Activated T-cell treated with anti-CD3 and anti-CD28 coated beads, Interleukin-2, amount 50 U/mL, for 1 hour (primary cell): Measurements from ENCODE around the gene SPACA7.
"Not testable (repeated sequence)": the region's sequence is repeated elsewhere in the genome, so short reads cannot be mapped to it uniquely, and the experiment has no call there.

Experiments
- DNase-seq: peaks from one replicate; pipeline ENCODE4 v3.0.0-alpha.2; 2020

The SPACA7 gene

GRCh38 chr13:112351825-112352224 is 24.3 kb upstream of the SPACA7 start:
- DNase-seq: no peak

- DNase-seq: no peak
These were observed 22.3 kb upstream of the SPACA7 start for GRCh38 chr13:112353856-112354255.

DNA sequence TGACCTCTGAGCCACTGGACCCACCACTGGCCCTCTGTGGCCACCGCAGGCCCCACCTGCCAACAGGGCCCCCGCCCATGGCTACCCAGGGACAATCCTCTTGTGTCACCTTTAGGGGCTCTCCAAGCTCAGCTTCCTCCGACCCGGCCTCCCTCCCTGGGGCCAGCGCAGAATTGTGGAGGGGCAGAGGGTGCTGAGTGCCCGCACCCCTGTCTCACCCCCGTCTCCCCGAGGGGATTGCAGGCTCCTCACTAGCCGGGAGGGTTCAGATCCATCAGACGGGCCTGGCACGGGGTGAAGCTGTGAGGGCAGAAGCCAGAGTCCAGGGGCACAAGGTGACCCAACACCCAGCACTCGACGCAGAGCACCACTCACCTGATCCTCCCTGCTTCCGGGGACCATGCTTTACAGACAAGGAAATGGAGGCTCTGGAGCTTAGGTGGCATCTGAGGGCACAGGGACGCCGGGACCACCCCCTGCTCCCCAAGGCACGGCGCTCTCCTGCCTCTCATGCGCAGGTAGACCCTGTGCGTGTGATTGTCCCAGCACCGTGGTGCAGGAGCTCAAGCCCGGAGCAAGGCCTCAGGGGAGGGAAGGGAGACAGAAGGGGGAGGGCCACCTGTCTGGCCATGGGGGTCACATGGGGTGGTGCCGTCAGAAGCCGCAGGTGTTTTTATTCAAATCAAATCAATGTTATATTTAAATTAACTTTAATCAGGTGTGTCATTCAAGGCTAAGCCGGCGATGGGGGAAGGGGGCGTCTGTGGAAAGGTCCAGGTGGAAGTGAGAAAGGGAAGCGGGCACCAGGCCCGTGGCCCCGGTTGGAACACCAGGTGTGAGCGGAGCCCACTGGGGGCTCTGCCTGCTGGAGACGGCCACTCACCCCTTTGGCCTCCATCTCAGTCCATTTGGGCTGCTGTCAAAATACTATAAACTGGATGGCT is 21.6 kb upstream of the SPACA7 start:
- DNase-seq: no peak

- no peak for DNase-seq
These were observed 20.8 kb upstream of the SPACA7 start for GRCh38 chr13:112355274-112355838.

GRCh38 chr13:112356190-112356589 is 20.0 kb upstream of the SPACA7 start:
- DNase-seq: no peak

DNA sequence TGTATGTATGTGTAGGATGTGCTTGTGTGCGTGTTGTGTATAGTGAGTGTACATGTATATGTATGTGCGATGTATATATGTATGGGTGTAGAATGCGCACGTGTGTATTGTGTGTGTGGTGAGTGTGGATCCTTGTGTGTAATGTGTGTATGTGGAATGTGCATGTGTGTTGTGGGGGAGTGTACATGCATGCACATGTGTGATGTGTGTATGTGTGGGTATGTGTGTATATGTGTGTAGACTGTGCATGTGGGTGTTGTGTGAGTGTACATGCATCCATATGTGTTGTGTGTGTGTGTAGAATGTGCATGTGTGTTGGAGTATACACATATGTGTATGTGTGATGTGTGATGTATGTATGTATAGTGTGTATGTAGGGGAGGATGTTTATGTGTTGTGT is 18.0 kb upstream of the SPACA7 start:
- DNase-seq: no peak

DNA sequence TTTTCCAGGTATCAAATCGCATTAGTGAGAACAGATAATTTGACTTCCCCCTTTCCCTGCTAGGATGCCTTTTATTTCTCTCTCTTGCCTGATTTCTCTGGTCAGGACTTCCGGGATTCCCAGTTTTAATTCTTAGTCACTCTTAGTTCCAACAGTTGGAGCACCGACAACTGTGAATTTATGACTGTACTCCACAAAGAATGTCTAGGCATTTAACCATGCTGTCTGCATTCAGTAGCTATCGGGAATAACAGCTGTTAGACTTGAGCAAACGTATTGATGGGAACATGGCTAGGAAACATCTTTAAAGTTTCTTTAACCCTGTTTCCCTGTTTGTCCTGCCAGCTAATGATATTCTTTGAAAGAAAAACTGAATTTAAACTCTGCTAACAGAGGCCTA is 14.1 kb upstream of the SPACA7 start:
- DNase-seq: no peak

GRCh38 chr13:112363867-112364528 is 12.2 kb upstream of the SPACA7 start:
- DNase-seq: no peak

DNA sequence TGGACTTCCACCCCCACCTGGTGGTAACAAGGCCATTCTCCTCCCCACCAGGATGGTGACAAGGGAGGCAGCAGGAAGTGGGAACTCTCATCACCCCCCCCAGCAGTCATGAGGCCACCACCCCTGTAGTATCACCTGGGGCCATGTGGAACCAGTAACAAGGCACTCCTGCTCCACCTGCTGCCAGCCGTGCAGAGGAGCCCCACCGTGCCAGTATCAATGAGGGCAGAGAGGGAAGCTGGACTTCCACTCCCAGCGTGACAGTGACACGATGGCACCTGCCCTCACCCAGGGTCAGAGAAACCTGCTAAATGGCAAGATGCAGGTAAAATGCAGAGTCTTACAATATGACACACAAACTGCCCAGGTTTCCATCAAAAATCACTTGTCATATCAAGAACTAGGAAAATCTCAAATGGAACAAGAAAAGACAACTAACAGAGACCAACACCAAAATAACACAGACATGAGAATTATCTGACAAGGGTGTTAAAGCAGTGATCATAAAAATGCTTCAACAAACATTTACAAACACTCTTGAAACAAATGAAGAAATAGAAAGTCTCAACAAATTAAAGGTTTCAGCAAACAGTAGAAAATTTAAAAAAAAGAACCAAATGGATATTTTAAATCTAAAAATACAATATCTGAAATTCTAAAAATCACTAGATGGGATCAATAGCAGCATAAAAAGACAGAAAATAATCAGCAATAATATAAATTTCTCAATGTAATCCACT is 9.1 kb upstream of the SPACA7 start:
- no peak for DNase-seq

- DNase-seq: no peak
These were observed 7.3 kb upstream of the SPACA7 start for GRCh38 chr13:112368883-112369282.

GRCh38 chr13:112370311-112370710 is 5.8 kb upstream of the SPACA7 start:
- no peak for DNase-seq

GRCh38 chr13:112374271-112374670 is 1.9 kb upstream of the SPACA7 start:
- no peak for DNase-seq

GRCh38 chr13:112391746-112392145 is 15.6 kb downstream of the SPACA7 start:
- no peak for DNase-seq

- DNase-seq: no peak
These were observed 16.6 kb downstream of the SPACA7 start for GRCh38 chr13:112392719-112393118.

- not testable (repeated sequence) for DNase-seq
These were observed 18.9 kb downstream of the SPACA7 start for GRCh38 chr13:112395022-112395421.

GRCh38 chr13:112395941-112396340 is 19.8 kb downstream of the SPACA7 start:
- DNase-seq: not testable (repeated sequence)

- DNase-seq: no peak
These were observed 21.0 kb downstream of the SPACA7 start for GRCh38 chr13:112397108-112397507.

GRCh38 chr13:112398347-112398746 is 22.2 kb downstream of the SPACA7 start:
- not testable (repeated sequence) for DNase-seq

- DNase-seq: not testable (repeated sequence)
These were observed 33.7 kb downstream of the SPACA7 start for GRCh38 chr13:112409828-112410227.

GRCh38 chr13:112416647-112417046 is 40.5 kb downstream of the SPACA7 start:
- DNase-seq: no peak

DNA sequence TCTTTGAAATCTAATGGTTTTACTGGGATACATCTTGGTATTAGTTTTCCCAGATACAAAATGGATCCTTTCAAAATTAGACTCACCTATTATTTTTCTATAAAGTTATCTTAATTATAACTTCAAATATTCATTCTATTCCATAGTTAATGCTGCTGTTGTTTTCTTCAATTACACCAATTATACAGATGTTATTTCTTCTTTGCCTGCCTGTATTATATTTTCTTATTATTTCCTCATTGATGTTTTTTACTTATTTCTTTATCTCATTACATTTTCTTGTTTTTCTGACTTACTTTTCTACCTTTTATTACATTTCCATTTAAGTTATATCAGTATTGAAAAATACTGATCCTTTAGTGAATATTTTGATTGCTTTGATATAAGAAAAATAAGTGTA is 40.9 kb downstream of the SPACA7 start:
- DNase-seq: no peak

GRCh38 chr13:112424098-112424497 is 47.9 kb downstream of the SPACA7 start:
- DNase-seq: no peak

DNA sequence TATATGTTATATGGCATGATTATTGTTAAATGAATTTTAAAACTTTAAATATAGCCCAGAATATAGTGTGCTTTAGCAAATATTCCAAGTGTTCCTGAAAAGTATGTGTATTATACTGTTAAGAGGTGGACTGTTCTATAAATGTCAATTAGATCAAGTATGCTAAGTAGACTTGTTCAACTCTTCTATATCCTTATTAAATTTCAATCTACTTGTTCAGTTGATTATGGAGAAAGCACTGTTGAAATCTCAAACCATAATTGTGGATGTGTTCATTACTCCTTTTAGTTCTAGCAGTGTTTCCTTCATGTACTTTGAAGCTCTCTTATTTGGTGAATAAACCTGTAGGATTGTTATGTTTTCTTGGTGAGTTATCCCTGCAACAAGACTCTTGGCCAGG is 52.5 kb downstream of the SPACA7 start:
- DNase-seq: no peak
